IPS-NIHi11 (cell line): ENCODE results near the gene BAG2.

Source experiments
- DNase-seq: peaks from one replicate; pipeline ENCODE4 v3.0.0; 2012; ENCODE audit warnings: mixed read lengths, low spot score

Gene BAG2

GRCh38 chr6:57221936-57222742, 50.0 kb downstream of the BAG2 start, which contains the start of gene RAB23:
Gene RAB23 (minus strand): TSS chr6:57222307. CDS start chr6:57210380, 11,927 bp downstream.
- DNase-seq, result peak; percentile 91

DNA sequence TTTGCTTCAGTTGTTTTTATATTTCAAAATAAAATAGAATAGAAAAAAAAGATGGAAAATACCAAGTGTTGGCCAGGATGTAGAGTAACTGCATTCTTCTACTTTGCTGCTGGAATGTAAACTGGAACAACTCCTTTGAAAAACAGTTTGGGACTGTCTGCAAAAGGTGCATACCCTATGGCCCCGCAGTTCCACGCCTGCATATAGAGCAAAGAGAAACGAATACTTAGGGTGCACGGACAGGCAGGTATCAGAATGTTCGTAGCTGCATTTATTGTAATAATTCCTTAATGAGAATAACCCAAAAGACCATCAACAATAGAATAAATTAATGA, 50.6 kb downstream of the BAG2 start:
- no peak for DNase-seq

DNA sequence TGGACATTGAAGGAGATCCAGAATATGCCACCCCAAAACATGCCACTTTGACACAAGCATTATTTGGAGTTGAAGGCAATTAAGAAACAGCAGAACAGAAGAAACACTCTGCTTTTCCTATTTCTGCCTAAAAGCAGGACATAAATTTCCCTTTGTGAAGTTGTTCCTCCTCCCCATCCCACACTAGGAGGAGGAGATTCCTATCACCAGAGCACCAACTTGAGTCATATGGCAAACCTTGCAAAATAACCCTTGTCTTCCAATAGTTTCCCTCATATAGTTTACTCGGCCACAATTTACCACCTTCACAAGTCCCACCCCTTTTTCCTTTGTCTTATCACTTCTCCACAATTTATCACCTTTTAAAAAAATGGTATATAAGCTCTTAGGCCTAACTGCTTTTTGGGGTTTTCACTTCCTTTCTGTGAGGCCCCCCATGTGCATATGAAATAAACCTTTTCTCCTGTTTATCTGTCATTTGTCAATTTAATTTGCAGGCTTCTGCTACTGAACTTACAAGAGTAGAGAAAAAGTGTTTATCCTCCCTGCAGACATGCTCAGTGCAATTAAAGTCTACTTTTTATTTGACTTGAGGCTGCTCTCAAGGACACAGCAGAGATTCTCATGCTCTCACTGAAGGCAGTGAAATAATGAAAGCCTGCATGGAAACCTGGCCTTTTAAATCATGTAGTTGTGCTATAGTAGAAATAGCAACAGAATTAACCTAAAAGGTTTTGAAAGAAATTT, 52.8 kb downstream of the BAG2 start:
- DNase-seq, result no peak

DNA sequence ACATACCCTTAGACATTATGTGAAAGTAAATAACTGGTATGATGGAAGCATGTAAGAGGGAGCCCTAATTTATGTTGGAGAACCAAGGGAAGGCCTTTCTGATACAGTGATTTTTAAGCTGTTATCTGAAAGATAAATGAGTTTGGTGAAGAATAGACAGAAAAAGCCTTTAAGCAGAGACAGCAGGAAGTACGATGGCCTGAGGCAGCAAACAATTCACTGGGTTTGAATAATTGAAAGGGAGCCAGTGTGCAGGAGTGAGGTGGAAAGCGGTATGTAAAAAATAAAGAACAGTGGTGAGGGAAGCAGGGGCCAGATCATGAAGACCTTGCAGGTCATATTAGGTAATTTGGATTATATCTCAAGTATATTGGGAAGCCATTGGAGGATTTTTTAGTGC, 54.1 kb downstream of the BAG2 start:
- no peak for DNase-seq
